Small intestine (tissue), 7 donors: ENCODE data around the gene IL2RA. TPM values are rescaled to one million over a fixed set of nuclear protein-coding genes. Genes with fewer than 3 reads are reported as not detected.
A peak's percentile ranks its signal among the peaks of the same experiment; 100 is the strongest.

ENCODE experiments used
- DNase-seq, 2 donors: peaks; one replicate each; pipeline versions ENCODE4 v3.0.0 to v3.0.0-alpha.2; 2013
- FAIRE-seq: peaks from 2 replicates; lab custom pipeline; 2012; peaks lifted over from hg19 to GRCh38; lab: Jason Lieb, UNC
- H3K27ac ChIP-seq, 3 donors: one replicate each; pipeline ENCODE4 v1.5.1; 2013; ENCODE audit warnings: low read length in 2 of 3, mild to moderate bottlenecking in 2 of 3, control low read depth in 1 of 3, inconsistent platforms in 1 of 3, low read depth in 1 of 3, moderate library complexity in 1 of 3
- H3K27me3 ChIP-seq, 3 donors: one replicate each; pipeline ENCODE4 v1.6.1; 2013; ENCODE audit warnings: low read length in 3 of 3, inconsistent platforms in 1 of 3; ENCODE audit not compliant: control insufficient read depth in 3 of 3, insufficient read depth in 3 of 3
- H3K36me3 ChIP-seq, 3 donors: one replicate each; pipeline ENCODE4 v1.6.1; 2013; ENCODE audit warnings: low read length in 3 of 3, inconsistent platforms in 1 of 3, low read depth in 1 of 3, mild to moderate bottlenecking in 1 of 3, moderate library complexity in 1 of 3; ENCODE audit not compliant: control insufficient read depth in 3 of 3, insufficient read depth in 2 of 3
- H3K4me1 ChIP-seq, 3 donors: one replicate each; pipeline ENCODE4 v1.6.1; 2013; ENCODE audit warnings: low read length in 2 of 3, inconsistent platforms in 1 of 3, low read depth in 1 of 3, mild to moderate bottlenecking in 1 of 3, moderate library complexity in 1 of 3; ENCODE audit not compliant: control insufficient read depth in 3 of 3, insufficient read depth in 2 of 3
- H3K4me3 ChIP-seq, 3 donors: one replicate each; pipeline ENCODE4 v1.5.1; 2013; ENCODE audit warnings: low read length in 3 of 3, control low read depth in 1 of 3, inconsistent platforms in 1 of 3, low read depth in 1 of 3, mild to moderate bottlenecking in 1 of 3, moderate library complexity in 1 of 3
- H3K9me3 ChIP-seq, 2 donors: one replicate each; pipeline ENCODE4 v1.6.1; 2013; ENCODE audit warnings: low read depth in 1 of 2, low read length in 1 of 2; ENCODE audit not compliant: control insufficient read depth in 2 of 2, insufficient read depth in 1 of 2
- WGBS, 3 donors: extraction: QIAGEN DNeasy Blood & Tissue Kit; methylation state at CpG; one replicate each; pipeline ENCODE4 v1.1.7; 2013; 5-methylcytosine and 5-hydroxymethylcytosine counted together
- polyA plus RNA-seq, 4 donors: library from polyadenylated mRNA; stranded (reverse) in 3 of 4; unstranded in 1 of 4; fragments of 200-250 nt in 3 of 4; fragments of 120-200 nt in 1 of 4; gene quantifications; one replicate each; pipeline versions ENCODE4 v1.2.1 to v1.2.3, GENCODE V29; 2013
- donor health status: healthy with polysubstance abuse.
- donor health status: control.
- donor health status: control.
- donor health status: Bipolar disorder and iron deficiency.
- donor health status: healthy.

Gene IL2RA
- polyA plus RNA-seq, 4 donors: 0.43 to 2.1 (median 1.1) TPM; not detected in 1

- Histone ChIP-seq H3K4me3 (no peak overlapping the region), H3K27ac (peak overlapping the region in 1 of 3 donors; percentile 65)
- FAIRE-seq: no peak
Measured at GRCh38 chr10:6035101-6035834, 26.9 kb downstream of the IL2RA start.

DNA sequence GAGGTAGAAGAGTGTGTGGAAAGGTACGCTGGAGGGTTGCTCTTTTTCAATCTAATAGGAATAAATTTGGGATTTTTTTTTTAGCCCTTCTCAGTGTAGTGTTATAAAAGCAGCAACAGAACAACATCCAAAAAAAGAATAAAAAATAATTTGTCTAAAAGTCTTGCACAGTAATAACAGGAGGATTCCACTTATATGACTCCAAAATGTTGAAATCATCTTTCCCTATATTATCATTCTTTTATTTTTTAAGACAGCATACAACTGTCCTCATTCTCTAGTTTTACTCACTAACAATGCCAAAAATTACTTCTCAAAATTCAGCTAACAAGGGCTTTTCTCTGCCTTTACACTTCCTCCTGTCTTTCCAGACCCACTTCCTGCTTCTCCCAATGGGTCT is 27.8 kb downstream of the IL2RA start:
- H3K27ac ChIP-seq: peak overlapping the region in 1 of 3 donors; percentile 82
- no peaks in the 10 kb centered on the region for H3K4me1 ChIP-seq
- H3K36me3 ChIP-seq: no peaks in the 10 kb centered on the region
- no peak overlapping the region for H3K4me3 ChIP-seq
- no peaks in the 10 kb centered on the region for H3K9me3 ChIP-seq
- DNase-seq (no peak), FAIRE-seq (no peak)
- 84 to 97% (median 87%) methylated on average over 1 of the region's 1 CpG for WGBS, 3 donors
- peaks cover 0 to 5% (median 0%) of the 10 kb centered on the region in 3 donors for H3K27me3 ChIP-seq

More at GRCh38 chr10:6035101-6035834, 26.9 kb downstream of the IL2RA start:
- WGBS, 3 donors: 88 to 92% (median 90%) methylated on average over 13 of the region's 13 CpGs
- no peaks in the 10 kb centered on the region for H3K9me3 ChIP-seq
- no peaks in the 10 kb centered on the region for H3K36me3 ChIP-seq
- no peak for DNase-seq
- H3K27me3 ChIP-seq: peaks cover 0 to 5% (median 0%) of the 10 kb centered on the region in 3 donors
- no peaks in the 10 kb centered on the region for H3K4me1 ChIP-seq

DNA sequence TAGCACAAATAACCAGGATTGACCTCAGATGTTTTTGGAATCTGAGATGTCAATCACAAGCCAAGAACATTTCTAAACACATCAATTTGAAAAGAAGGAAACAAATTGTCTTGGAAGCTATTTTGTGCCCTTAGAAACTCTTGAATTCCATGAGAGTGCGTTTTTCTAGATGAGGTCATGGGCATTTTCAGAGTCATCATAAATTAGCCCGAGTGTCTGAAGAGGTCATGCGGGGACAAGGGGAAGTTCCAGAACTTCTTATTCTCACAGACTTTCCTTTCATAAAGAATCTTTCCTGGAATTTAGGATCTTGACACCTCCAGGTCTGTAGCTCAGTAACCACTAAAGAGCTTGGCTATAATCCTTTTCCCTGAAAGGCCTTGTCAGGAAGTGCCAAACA is 28.2 kb downstream of the IL2RA start:
- WGBS, 3 donors: 28 to 53% (median 50%) methylated on average over 3 of the region's 3 CpGs
- no peaks in the 10 kb centered on the region for H3K9me3 ChIP-seq
- peaks cover 0 to 5% (median 0%) of the 10 kb centered on the region in 3 donors for H3K27me3 ChIP-seq
- no peak for FAIRE-seq
- H3K36me3 ChIP-seq: no peaks in the 10 kb centered on the region
- peak overlapping the region in 1 of 3 donors; percentile 82 for H3K27ac ChIP-seq
- no peak for DNase-seq
- H3K4me3 ChIP-seq: no peak overlapping the region
- no peaks in the 10 kb centered on the region for H3K4me1 ChIP-seq

DNA sequence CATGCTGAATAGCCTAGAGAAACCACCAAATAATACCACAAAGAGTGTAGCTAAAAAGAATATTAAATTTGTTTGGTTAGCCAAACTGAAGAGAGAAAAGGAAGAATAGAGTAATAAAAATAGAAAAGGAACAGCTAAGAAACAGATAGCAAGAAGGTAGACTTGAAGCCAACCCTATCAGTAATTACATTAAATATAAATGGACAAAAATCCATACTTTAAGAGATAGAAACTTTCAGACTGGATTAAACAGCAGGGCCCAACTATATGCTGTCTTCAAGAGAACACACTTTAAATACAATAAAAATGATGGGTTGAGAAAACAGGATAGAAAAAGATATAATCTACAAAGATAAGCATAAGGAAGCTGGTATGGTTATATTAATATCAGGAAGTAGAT is 31.2 kb downstream of the IL2RA start:
- Histone ChIP-seq H3K36me3 (no peaks in the 10 kb centered on the region), H3K4me1 (no peaks in the 10 kb centered on the region), H3K4me3 (no peak overlapping the region), H3K27ac (no peak overlapping the region), H3K27me3 (peaks cover 0 to 3% (median 0%) of the 10 kb centered on the region in 3 donors), H3K9me3 (no peaks in the 10 kb centered on the region)
- DNase-seq (no peak), FAIRE-seq (no peak)

- Histone ChIP-seq H3K9me3 (no peaks in the 10 kb centered on the region), H3K4me1 (no peaks in the 10 kb centered on the region), H3K4me3 (no peak overlapping the region), H3K27me3 (peaks cover 0 to 2% (median 0%) of the 10 kb centered on the region in 3 donors), H3K36me3 (no peaks in the 10 kb centered on the region), H3K27ac (no peak overlapping the region)
- no peak for DNase-seq
- 97 to 98% (median 98%) methylated on average over 7 of the region's 7 CpGs for WGBS, 3 donors
- no peak for FAIRE-seq
Measured at GRCh38 chr10:6030217-6030616, 31.9 kb downstream of the IL2RA start.

DNA sequence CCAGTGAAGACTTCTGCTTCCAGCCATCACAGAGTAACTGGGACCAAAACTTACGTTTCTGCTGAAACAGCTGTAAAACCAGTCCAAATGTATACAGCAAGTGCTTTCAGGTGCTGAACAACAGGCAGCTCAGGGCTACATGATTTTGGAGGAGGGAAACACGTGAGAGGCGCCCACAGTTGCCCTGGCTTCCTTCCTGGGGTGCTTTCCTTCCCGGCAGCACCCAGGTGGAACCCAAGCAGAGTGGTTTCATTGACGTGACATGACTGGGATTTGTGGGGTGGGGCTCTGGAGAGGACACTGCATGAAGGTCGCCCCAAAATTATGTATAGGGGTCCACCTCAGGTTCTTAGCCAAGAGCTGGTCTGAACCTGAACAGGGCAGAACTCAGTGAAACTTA is 34.2 kb downstream of the IL2RA start:
- Histone ChIP-seq H3K4me1 (no peaks in the 10 kb centered on the region), H3K4me3 (no peak overlapping the region), H3K9me3 (no peaks in the 10 kb centered on the region), H3K27me3 (no peaks in the 10 kb centered on the region), H3K27ac (no peak overlapping the region), H3K36me3 (peaks cover 0 to 2% (median 0%) of the 10 kb centered on the region in 3 donors)
- WGBS, 3 donors: 79 to 81% (median 80%) methylated on average over 6 of the region's 6 CpGs
- DNase-seq (no peak), FAIRE-seq (no peak)

DNA sequence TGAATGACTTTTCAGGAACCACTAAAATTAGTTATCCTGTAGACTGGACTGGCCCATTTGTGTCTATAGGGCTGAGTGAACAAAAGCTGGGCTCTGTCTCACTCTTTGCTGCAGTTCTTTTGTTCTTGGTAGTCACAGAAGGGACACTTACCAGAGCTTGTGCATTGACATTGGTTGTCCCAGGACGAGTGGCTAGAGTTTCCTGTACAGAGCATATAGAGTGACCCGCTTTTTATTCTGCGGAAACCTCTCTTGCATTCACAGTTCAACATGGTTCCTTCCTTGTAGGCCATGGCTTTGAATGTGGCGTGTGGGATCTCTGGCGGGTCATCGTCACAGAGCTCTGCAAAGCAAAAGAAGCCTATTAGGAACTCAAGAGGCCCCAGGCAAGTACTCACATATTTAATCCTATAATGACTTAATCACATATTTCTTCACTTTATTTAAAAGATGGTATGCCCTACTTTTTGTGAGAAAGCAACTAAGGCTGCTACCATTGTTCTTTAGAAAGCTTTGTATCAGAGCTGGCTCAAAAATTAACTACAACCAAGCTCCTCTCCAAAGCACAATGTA is 36.4 kb downstream of the IL2RA start:
- FAIRE-seq (no peak), DNase-seq (no peak)
- no peak overlapping the region for H3K4me3 ChIP-seq
- H3K27me3 ChIP-seq: peaks cover 0 to 5% (median 0%) of the 10 kb centered on the region in 3 donors
- H3K36me3 ChIP-seq: peaks cover 0 to 3% (median 0%) of the 10 kb centered on the region in 3 donors
- no peaks in the 10 kb centered on the region for H3K4me1 ChIP-seq
- 85 to 96% (median 94%) methylated on average over 6 of the region's 6 CpGs for WGBS, 3 donors
- H3K27ac ChIP-seq: no peak overlapping the region
- no peaks in the 10 kb centered on the region for H3K9me3 ChIP-seq

GRCh38 chr10:6024334-6024682 is 37.9 kb downstream of the IL2RA start:
- 86 to 92% (median 88%) methylated on average over 10 of the region's 10 CpGs for WGBS, 3 donors
- Histone ChIP-seq H3K27ac (no peak overlapping the region), H3K9me3 (no peaks in the 10 kb centered on the region), H3K27me3 (peaks cover 0 to 5% (median 0%) of the 10 kb centered on the region in 3 donors), H3K4me3 (no peak overlapping the region), H3K36me3 (peaks cover 0 to 3% (median 0%) of the 10 kb centered on the region in 3 donors), H3K4me1 (no peaks in the 10 kb centered on the region)
- no peak for DNase-seq
- no peak for FAIRE-seq
